IPS-11a (cell line): ENCODE measurements around the gene WFDC12.

Experiments
- H3K4me3 ChIP-seq: one replicate; pipeline ENCODE4 v1.5.1; 2013; ENCODE audit warnings: low read depth, low read length, control low read depth

WFDC12 gene

DNA sequence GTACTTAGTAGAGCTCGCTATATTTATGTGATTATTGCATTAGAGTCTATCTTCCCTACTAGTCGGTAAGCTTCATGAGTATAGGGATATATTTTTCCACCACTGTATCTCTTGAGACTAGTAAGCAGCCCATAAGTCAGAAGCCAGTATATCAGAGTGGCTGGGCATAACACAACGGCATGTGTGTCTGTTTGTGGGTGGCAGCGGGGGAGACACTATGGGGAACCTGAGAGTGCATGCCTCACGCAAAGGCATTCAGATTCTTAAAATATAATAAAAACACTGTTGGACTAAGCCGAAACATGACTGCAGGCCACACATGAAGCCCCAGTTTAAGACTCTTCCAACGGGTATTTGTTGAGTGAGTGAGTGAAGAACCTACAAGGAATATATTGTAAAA is 31.4 kb downstream of the WFDC12 start:
- no peak overlapping the region for H3K4me3 ChIP-seq

DNA sequence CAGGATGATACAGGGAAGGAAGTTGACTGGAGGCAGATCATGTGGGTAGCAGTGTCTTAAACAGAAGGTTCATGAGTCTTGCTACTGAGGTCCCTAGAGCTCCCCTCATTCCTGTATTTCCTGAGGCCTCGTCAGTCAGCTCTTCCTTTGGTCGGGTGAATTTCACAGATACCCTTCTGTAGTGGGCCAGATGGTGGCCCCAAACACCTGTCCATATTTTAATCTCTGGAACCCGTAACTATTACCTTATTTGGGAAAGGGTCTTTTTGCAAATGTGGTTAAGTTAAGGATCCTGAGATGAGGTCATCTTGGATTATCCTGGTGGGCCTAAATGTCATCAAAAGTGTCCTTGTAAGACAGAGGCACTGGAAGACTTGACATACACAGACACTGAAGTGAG is 32.9 kb downstream of the WFDC12 start:
- H3K4me3 ChIP-seq: no peak overlapping the region

DNA sequence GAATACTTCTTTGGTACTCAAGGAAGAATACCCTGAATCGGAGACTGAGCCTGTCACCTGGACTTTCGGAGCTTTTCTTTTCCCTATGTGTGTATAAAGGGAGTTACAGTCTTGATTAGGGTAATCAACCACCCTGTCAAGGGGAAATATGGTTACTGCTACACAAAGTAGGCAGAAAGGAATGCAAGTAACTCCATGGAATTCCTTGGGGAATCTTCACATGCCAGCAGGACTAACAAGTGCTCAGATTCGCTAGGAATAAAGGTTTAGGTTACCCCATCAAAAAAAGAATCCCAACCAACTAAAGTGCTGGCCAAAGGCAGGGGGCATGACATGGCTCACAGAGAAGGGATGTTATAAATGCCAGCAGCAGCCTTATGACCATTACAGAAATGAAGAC is 33.8 kb downstream of the WFDC12 start:
- H3K4me3 ChIP-seq: no peak overlapping the region

DNA sequence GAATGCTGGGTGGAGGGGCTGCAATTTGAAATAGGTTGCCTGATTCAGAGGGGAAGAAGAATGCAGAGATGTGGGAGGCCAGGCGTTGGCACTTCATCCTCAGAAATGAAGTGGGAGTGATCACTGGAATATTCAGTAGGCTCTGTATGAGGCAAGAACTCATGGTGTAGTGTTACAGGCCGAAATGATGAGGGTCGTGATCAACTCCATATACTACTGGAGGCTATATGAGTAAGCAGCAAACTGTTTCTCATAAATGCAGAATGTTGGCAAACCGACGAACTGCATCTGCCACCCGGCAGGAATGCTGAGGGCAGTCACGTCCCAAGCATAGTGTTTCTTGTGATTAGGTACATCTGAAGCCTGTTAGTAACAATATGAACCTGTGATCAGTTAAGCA is 36.0 kb downstream of the WFDC12 start:
- no peak overlapping the region for H3K4me3 ChIP-seq

DNA sequence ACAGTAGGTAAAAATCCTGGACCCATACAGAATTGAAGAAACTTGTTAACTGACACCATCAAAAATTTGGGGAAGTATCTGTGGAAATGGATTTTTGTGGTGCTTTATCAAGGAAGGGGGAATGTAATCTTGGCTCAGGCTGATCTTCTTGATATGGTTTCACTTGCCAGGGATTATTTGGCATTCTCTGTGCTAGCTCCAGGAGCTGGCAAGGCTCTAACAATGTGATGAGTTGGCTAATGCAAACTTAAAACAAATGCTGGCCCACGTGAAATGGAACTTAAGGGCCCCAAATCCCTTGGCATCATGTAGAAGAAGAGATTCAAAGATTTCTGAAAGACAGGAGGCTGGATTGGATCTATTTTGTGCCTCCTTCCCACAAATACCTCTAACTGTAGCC is 36.5 kb downstream of the WFDC12 start:
- no peak overlapping the region for H3K4me3 ChIP-seq

DNA sequence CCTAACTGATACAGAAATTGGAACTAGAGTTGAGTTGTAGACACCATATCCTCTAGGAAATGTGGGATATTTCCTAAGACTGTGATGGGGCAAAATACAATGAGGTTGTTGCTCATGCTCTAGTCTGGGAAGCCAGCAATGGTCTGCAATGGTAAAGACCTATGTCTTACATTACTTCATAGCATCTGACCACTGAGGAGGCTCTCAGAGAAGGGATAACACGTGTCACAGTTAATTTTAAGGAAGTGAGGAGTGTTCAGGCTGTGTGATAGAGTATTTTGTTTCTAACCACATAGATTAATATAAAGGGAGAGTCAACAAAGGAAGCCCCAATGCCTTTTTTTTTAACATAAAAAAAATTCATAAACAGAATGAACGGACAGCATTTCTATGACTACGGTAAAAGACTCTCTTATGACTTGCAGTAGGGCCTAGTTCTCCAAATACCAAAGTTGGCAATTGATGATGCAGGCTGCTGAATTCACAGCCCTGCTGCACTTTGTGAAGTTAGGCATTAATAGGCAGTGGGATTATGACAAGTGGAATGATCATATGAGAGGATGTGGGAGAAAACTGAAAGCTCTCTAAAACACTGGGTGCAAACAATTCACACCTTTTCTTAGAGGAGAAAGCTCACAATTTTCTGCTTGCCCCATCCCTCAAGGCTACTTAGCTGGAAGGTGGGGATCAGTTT is 37.0 kb downstream of the WFDC12 start:
- no peak overlapping the region for H3K4me3 ChIP-seq

DNA sequence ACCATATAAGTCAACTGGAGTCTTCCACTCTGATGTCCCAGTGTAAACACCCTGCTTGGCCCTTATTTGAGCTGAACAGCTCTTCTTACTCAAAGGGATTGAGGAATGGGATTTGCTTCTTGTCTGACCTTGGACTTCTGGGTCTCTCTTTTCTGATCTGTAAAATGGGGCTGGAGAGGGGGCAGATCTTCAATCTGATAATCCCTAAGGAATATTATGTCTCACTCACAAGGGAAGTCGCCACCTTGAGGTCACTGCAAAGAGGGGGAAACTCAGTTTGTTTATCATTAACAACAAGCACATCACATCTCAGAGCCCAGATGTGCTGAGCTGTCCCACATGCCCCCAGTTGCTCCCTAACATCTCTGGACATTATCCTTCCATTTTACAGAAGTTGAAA is 38.4 kb downstream of the WFDC12 start:
- no peak overlapping the region for H3K4me3 ChIP-seq

DNA sequence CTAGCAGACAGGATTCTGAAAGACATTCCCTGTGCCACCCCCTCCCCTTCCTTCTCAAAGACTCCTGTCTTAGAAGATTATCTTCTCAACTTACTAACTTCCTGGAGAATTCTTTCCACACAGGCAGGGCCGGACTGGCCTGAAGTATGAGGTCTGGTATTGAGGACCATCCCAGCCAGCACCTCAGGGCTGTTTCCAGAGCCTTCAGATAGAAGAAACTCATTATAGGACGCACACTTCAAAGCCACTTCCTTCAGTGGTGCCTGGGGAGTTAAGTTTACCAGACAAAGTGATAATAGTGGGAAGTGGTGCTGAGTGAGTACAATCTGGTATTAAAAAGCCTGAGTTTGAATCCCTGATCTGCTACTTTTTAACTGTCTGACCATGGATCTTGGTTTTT is 39.0 kb downstream of the WFDC12 start:
- no peak overlapping the region for H3K4me3 ChIP-seq

DNA sequence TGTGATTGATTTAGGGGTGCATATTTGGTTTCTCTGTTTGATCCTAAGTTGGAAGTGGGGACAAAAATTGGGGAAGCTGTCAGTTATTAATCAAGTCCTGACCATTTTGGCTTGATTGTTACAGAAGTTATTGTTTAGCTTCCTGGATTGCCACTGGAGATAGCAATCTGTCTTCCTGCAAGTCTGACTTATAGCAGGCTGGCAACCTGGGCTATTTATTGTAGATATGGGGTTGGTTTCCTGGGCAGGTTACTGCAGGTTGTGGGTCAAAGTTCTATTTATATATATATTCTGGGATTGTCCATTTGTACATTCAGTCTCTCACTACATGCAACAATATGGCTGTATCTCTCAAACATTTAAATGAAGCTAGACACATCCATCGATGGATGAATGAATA is 41.1 kb downstream of the WFDC12 start:
- H3K4me3 ChIP-seq: no peak overlapping the region

DNA sequence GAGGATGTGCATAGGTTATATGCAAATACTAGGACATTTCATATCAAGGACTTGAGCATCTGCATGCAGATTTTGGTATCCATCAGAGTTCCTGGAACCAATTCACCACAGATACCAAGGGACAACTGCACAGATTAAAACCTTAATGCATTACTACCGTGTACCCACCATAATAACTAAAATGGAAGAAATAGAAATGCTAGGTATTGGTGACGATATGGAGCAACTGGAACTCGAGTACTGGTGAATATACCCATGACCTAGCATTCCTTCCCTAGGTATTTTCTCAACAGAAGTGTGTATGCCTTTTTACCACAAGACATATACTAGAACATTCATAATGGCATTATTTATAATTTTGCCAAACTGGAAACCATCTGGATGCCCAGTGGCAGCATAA is 41.8 kb downstream of the WFDC12 start:
- no peak overlapping the region for H3K4me3 ChIP-seq

DNA sequence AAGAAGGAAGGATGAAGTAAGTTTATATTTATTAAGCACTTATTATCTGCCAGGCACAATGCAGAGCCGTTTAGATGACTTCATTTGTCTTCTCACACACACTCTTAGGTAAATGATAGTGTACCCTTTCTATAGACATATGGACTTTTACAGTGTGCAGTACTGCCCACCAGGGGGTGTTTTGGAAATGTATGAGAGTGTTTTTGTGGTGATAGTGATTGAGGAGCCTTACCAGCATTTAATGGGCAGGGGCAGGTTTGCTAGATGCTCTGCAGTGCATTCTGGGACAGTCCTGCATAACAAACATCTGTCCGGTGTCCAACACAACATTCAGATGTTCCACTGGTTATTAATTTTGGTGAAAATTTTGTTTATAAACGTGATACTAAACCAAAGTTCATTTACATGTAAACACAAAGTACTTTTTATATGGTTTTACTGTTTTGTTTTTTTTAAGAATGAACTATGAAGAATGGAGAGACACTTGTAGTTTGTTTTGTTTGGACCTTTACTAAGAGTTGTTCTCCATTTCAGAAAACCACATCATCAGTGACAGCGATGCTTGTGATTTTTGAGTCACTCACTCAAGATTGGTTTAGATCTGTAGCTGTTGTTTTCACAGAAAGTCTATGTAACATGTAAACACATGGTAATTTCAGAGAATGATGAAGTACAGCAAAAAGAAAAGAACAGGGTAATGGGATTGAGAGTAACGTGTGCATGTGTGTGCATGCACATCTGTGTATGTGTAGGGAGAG is 43.2 kb downstream of the WFDC12 start:
- no peak overlapping the region for H3K4me3 ChIP-seq

DNA sequence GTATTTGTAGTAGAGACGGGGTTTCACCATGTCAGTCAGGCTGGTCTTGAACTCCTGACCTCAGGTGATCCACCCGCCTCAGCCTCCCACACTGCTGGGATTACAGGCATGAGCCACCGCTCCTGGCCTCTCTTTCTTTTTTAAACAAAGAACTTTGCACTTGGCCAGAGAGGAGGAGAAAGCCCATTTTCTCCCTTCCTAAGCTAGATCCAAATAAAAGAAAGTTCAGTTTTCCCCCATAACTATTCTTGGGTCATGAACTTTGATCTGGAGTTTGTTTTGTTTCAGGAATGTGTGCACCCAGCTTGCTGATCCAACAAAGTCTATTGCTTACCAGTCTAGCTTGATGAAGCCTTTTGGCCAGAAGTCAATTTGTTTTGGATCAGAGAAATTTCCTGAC is 46.7 kb downstream of the WFDC12 start:
- H3K4me3 ChIP-seq: no peak overlapping the region
